H1 (cell line): Measurements from ENCODE around the gene RPL21.

Experiments used
- CEBPB ChIP-seq: IDR thresholded peaks from 2 replicates; pipeline ENCODE4 v1.6.1; 2012; ENCODE audit warnings: low read depth, low read length
- EP300 ChIP-seq, 2 experiments: IDR thresholded peaks; 1 replicate in 1 of 2; 2 replicates in 1 of 2; pipeline ENCODE4 v1.6.1; 2011 to 2012; ENCODE audit warnings: low read depth in 2 of 2, low read length in 2 of 2, mild to moderate bottlenecking in 2 of 2, borderline replicate concordance in 1 of 2, inconsistent platforms in 1 of 2, moderate library complexity in 1 of 2
- EZH2 ChIP-seq: fragments of 200-600 bp; sonication (generic); IDR thresholded peaks from 2 replicates; pipeline ENCODE4 v1.7.1; 2012; ENCODE audit warnings: low read depth, mild to moderate bottlenecking, moderate library complexity, low read length, inconsistent platforms; ENCODE audit not compliant: severe bottlenecking
- GABPA ChIP-seq: IDR thresholded peaks from 2 replicates; pipeline ENCODE4 v1.6.1; 2011; ENCODE audit warnings: mild to moderate bottlenecking, low read length, moderate library complexity, borderline replicate concordance; ENCODE audit not compliant: insufficient read depth
- JUND ChIP-seq: IDR thresholded peaks from 2 replicates; pipeline ENCODE4 v1.6.1; 2011; ENCODE audit warnings: mild to moderate bottlenecking, improper control_type of control experiment, low read length
- PHF8 ChIP-seq: fragments of 200-600 bp; sonication (generic); conservative IDR thresholded peaks from 2 replicates; pipeline ENCODE4 v1.7.1; 2012; ENCODE audit warnings: low read depth, mild to moderate bottlenecking, inconsistent platforms, low read length, moderate library complexity
- POLR2A ChIP-seq, 2 experiments: IDR thresholded peaks; 1 replicate in 1 of 2; 2 replicates in 1 of 2; pipeline ENCODE4 v1.6.1; 2011; ENCODE audit warnings: low read depth in 2 of 2, low read length in 2 of 2, mild to moderate bottlenecking in 2 of 2; ENCODE audit errors: control extremely low read depth in 1 of 2
- POLR2AphosphoS5 ChIP-seq: IDR thresholded peaks from 2 replicates; pipeline ENCODE4 v1.6.1; 2011; ENCODE audit warnings: low read depth, low read length
- RNF2 ChIP-seq: fragments of 200-900, 300-1000 bp; sonication (generic); IDR thresholded peaks from 2 replicates; pipeline ENCODE4 v1.7.1; 2016; ENCODE audit warnings: borderline replicate concordance, low read depth, mild to moderate bottlenecking, antibody characterized with exemption, low read length; ENCODE audit not compliant: poor library complexity, severe bottlenecking; ENCODE audit errors: missing control alignments
- SIN3A ChIP-seq, 2 experiments: IDR thresholded peaks in 1 of 2; conservative IDR thresholded peaks in 1 of 2; 2 replicates each; pipeline ENCODE4 v1.6.1; 2011 to 2012; ENCODE audit warnings: low read length in 2 of 2, improper control_type of control experiment in 1 of 2, low read depth in 1 of 2, mild to moderate bottlenecking in 1 of 2
- SUZ12 ChIP-seq: fragments of 200-600 bp; sonication (generic); IDR thresholded peaks from 2 replicates; pipeline ENCODE4 v1.6.1; 2012; ENCODE audit warnings: mild to moderate bottlenecking, inconsistent platforms, low read length, moderate library complexity, mixed read lengths
- TF ChIP-seq, protein P1 (sequence below), 3 experiments: IDR thresholded peaks; 1 replicate in 2 of 3; 2 replicates in 1 of 3; pipeline versions ENCODE4 v1.5.1 to v1.6.1; 2011; ENCODE audit warnings: low read length in 3 of 3, mild to moderate bottlenecking in 3 of 3, inconsistent platforms in 2 of 3, low read depth in 1 of 3, moderate library complexity in 1 of 3; ENCODE audit not compliant: insufficient read depth in 1 of 3; ENCODE audit errors: control extremely low read depth in 1 of 3

DNA sequence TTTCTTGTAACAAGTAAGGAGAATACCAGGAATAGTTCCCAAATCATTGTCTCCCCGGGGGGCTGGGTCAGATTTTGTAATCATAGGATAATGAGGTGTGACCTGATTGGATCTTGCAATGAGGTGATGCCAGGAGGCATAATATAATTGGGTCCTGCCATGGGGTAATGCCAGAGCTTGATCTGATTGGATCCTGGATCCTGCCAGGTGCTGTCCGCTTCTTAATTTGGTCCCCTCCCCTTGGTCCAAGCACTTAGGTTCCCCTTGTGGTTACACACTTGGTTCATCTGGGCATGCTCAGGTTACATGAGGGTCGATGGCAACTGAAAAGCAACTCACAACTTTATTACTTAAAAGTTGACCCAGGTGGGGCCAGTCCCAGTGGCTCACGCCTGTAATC lies 39.4 kb downstream of the RPL21 start:
- TF ChIP-seq RNF2 (no peak), SUZ12 (no peak), PHF8 (no peak), EP300 (IDR thresholded peaks at IDR 0.05; ENCODE audit: borderline replicate concordance in 1 of 2, low read depth in 2 of 2, low read length in 2 of 2) (no peak), CEBPB (no peak), JUND (no peak), EZH2 (no peak), SIN3A (conservative IDR thresholded peaks at IDR 0.05 in 1 of 2, IDR thresholded peaks at IDR 0.05 in 1 of 2; ENCODE audit: low read depth in 1 of 2, low read length in 2 of 2) (no peak), POLR2AphosphoS5 (no peak), POLR2A (IDR thresholded peaks at IDR 0.05; ENCODE audit: control extremely low read depth in 1 of 2, low read depth in 2 of 2, low read length in 2 of 2) (no peak), GABPA (no peak)
- TF ChIP-seq, protein P1, sequence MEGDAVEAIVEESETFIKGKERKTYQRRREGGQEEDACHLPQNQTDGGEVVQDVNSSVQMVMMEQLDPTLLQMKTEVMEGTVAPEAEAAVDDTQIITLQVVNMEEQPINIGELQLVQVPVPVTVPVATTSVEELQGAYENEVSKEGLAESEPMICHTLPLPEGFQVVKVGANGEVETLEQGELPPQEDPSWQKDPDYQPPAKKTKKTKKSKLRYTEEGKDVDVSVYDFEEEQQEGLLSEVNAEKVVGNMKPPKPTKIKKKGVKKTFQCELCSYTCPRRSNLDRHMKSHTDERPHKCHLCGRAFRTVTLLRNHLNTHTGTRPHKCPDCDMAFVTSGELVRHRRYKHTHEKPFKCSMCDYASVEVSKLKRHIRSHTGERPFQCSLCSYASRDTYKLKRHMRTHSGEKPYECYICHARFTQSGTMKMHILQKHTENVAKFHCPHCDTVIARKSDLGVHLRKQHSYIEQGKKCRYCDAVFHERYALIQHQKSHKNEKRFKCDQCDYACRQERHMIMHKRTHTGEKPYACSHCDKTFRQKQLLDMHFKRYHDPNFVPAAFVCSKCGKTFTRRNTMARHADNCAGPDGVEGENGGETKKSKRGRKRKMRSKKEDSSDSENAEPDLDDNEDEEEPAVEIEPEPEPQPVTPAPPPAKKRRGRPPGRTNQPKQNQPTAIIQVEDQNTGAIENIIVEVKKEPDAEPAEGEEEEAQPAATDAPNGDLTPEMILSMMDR (IDR thresholded peaks at IDR 0.05; ENCODE audit: control extremely low read depth in 1 of 3, insufficient read depth in 1 of 3, low read depth in 1 of 3, low read length in 3 of 3) = no peak
